Measurements from ENCODE around the gene NOC2L. TPM values are rescaled to one million over a fixed set of nuclear protein-coding genes. Genes with fewer than 3 reads are reported as not detected.
A peak's percentile ranks its signal among the peaks of the same experiment; 100 is the strongest.

Gene NOC2L
- total RNA-seq, 3 donors from 2014 or later = 36.2 to 38.7 (median 38.2) TPM

DNA sequence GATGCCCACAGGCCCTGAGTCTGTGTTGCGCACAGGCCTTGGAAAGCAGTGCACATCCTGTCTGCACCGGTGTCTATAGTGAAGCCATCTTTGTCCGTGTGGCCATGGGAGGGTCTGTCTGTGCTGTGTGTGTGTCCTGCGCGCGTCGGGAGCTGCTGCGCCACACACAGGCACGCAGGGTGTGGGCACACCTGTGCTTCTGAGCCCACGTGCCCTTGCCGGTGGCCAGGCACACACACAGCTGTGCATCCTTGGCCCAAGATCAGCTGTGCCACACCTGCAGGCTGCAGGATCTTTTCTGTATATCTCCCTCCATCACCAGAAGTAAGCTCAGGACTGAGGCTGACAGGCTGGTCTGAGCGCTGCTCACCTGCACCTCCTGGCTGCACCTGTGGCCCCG is 38.5 kb downstream of the NOC2L start:
- TF ChIP-seq POLR2A (IDR thresholded peaks at IDR 0.05) (no peak), POLR2AphosphoS5 (IDR thresholded peaks at IDR 0.05) (no peak)
- TF ChIP-seq, protein P1, sequence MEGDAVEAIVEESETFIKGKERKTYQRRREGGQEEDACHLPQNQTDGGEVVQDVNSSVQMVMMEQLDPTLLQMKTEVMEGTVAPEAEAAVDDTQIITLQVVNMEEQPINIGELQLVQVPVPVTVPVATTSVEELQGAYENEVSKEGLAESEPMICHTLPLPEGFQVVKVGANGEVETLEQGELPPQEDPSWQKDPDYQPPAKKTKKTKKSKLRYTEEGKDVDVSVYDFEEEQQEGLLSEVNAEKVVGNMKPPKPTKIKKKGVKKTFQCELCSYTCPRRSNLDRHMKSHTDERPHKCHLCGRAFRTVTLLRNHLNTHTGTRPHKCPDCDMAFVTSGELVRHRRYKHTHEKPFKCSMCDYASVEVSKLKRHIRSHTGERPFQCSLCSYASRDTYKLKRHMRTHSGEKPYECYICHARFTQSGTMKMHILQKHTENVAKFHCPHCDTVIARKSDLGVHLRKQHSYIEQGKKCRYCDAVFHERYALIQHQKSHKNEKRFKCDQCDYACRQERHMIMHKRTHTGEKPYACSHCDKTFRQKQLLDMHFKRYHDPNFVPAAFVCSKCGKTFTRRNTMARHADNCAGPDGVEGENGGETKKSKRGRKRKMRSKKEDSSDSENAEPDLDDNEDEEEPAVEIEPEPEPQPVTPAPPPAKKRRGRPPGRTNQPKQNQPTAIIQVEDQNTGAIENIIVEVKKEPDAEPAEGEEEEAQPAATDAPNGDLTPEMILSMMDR (IDR thresholded peaks at IDR 0.05) = no peak
- no peak for DNase-seq (ENCODE audit: low spot score in 2 of 2)

DNA sequence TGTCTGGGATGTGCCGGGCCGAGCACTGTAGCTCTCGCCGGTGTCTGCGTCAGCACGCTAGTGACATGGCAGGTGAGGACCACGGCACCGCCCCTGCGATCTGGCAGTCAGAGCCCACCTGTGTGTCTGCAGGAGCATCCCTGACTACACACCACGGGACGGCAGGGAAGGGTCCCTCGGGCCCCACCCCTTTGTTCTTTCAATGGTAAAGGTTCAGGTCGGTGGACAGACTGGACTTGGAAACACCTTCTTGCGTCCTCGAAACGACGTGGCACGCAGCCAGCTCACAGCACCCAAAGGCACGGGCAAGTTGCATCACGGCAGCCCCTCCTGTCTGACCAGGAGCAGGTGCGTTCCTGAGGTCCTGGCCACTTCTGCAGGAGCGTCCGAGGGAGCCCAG is 39.0 kb downstream of the NOC2L start:
- no peak for DNase-seq (ENCODE audit: low spot score in 2 of 2)
- TF ChIP-seq POLR2A (IDR thresholded peaks at IDR 0.05) (no peak), POLR2AphosphoS5 (IDR thresholded peaks at IDR 0.05) (no peak)
- TF ChIP-seq, protein P1 (IDR thresholded peaks at IDR 0.05) = no peak
- no peaks in the 10 kb centered on the region for H3K9me3 ChIP-seq
- H3K27me3 ChIP-seq = peaks cover 13 to 84% of the 10 kb centered on the region in 2 donors
- H3K4me1 ChIP-seq = peaks cover 16 to 19% of the 10 kb centered on the region in 2 donors
- H3K36me3 ChIP-seq = no peaks in the 10 kb centered on the region
- no peak overlapping the region for H3K27ac ChIP-seq
- H3K4me3 ChIP-seq = peak overlapping the region in 1 of 3 donors; percentile 33
- intact Hi-C loops (cut with DNase I; ENCODE audit: low total_unique reads) = loop anchor here (1.0 kb wide), 1 partner anchor 12 kb away; no protein-coding TSS in a partner anchor

More for the DNA sequence above, 38.5 kb downstream of the NOC2L start:
- Histone ChIP-seq H3K36me3 (no peaks in the 10 kb centered on the region), H3K9me3 (no peaks in the 10 kb centered on the region), H3K27me3 (peaks cover 12 to 83% of the 10 kb centered on the region in 2 donors), H3K27ac (no peak overlapping the region), H3K4me1 (peaks cover 21% of the 10 kb centered on the region in 2 donors), H3K4me3 (peak overlapping the region in 1 of 3 donors; percentile 33)
- intact Hi-C loops (cut with DNase I; ENCODE audit: low total_unique reads) = loop anchor here (1.0 kb wide), 1 partner anchor 12 kb away; no protein-coding TSS in a partner anchor

DNA sequence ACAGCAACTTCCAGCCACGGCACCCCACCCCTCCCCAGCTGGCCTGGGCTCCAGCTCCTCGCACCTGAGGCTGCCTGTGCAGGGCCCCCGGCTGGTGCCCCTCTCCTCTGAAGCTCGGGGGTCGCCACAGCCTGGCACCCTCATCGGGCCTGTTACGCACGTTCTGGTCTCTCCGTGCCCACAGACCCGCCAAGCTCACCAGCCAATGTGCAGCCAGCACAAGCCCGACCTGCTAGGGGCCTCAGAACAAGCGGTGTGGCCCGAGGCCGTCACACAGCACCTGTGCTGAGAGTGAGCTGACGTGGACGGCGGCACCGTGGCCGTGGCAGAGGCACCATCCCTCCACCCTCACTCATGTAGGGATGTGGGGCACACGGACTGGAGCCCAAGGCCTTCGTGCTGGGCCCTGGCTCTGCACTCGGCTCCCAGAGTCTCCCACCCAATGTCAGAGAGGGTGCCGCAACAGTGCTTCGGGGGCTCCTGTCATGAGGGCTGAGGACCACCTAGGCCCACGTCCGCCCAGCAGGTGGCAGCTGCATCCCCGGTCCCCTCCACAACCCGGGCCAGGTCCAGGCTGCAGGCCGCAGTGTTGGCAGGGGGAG is 39.7 kb downstream of the NOC2L start:
- Histone ChIP-seq H3K4me1 (peaks cover 10 to 19% of the 10 kb centered on the region in 2 donors), H3K36me3 (no peaks in the 10 kb centered on the region), H3K27me3 (peaks cover 13 to 80% of the 10 kb centered on the region in 2 donors), H3K4me3 (no peak overlapping the region), H3K9me3 (no peaks in the 10 kb centered on the region), H3K27ac (no peak overlapping the region)
- no peak for TF ChIP-seq POLR2AphosphoS5 (IDR thresholded peaks at IDR 0.05)
- TF ChIP-seq POLR2A (IDR thresholded peaks at IDR 0.05) = no peak
- TF ChIP-seq, protein P1 (IDR thresholded peaks at IDR 0.05) = no peak
- DNase-seq (ENCODE audit: low spot score in 2 of 2) = no peak
- intact Hi-C loops (cut with DNase I; ENCODE audit: low total_unique reads) = no loop called here

DNA sequence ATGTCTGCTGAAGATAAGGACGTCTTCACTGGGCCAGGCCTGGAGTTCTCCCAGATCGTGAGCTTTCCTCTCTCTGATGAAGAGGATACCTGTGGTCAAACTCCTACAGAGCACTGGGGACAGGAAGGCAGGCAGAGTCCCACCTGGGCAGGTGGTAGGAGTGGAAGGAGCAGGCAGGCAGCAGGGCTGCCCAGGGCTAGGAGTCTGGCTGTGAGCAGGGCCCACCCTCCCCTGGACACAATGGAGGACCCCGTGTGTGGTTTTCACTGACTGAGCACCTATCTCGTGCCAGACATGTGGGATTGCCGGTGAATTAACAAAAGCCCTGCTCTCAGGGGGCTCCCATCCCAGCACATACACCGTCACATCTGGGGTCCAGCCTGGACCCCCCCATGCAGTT is 40.2 kb downstream of the NOC2L start:
- intact Hi-C loops (cut with DNase I; ENCODE audit: low total_unique reads) = no loop called here
- Histone ChIP-seq H3K9me3 (no peaks in the 10 kb centered on the region), H3K4me1 (peaks cover 7 to 19% of the 10 kb centered on the region in 2 donors), H3K36me3 (no peaks in the 10 kb centered on the region), H3K27ac (no peak overlapping the region), H3K4me3 (no peak overlapping the region), H3K27me3 (peaks cover 17 to 85% of the 10 kb centered on the region in 2 donors)
- no peak for TF ChIP-seq POLR2AphosphoS5 (IDR thresholded peaks at IDR 0.05)
- TF ChIP-seq, protein P1 (IDR thresholded peaks at IDR 0.05) = no peak
- no peak for TF ChIP-seq POLR2A (IDR thresholded peaks at IDR 0.05)
- DNase-seq (ENCODE audit: low spot score in 2 of 2) = no peak

DNA sequence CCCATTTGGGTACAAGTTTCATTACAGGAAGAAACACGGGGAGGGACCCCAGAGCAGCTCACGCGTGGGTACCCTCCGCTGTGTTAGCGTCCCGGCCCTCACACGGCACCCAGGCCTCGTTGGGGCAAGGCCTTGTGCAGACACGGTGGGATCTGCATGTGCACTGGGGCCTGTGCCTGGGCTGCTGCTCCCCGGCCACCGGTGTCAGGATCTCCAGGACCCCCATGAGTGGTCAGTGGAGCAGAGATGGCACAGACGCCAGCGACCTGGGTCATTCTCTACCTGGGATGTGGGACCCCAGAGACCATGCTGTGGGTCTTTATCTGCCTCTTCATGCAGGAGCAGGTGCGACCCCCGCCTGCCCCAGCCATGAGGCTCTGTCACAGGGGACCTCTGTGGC is 40.7 kb downstream of the NOC2L start:
- intact Hi-C loops (cut with DNase I; ENCODE audit: low total_unique reads) = no loop called here
- H3K4me3 ChIP-seq = no peak overlapping the region
- no peaks in the 10 kb centered on the region for H3K9me3 ChIP-seq
- H3K4me1 ChIP-seq = peaks cover 7 to 17% of the 10 kb centered on the region in 2 donors
- no peak overlapping the region for H3K27ac ChIP-seq
- no peak for DNase-seq (ENCODE audit: low spot score in 2 of 2)
- TF ChIP-seq POLR2AphosphoS5 (IDR thresholded peaks at IDR 0.05) (no peak), POLR2A (IDR thresholded peaks at IDR 0.05) (no peak)
- TF ChIP-seq, protein P1 (IDR thresholded peaks at IDR 0.05) = no peak
- H3K27me3 ChIP-seq = peaks cover 17 to 86% of the 10 kb centered on the region in 2 donors
- no peaks in the 10 kb centered on the region for H3K36me3 ChIP-seq

Measured in breast epithelium (tissue), 4 donors.